ENCODE measurements around the gene DUSP14.

Gene DUSP14

DNA sequence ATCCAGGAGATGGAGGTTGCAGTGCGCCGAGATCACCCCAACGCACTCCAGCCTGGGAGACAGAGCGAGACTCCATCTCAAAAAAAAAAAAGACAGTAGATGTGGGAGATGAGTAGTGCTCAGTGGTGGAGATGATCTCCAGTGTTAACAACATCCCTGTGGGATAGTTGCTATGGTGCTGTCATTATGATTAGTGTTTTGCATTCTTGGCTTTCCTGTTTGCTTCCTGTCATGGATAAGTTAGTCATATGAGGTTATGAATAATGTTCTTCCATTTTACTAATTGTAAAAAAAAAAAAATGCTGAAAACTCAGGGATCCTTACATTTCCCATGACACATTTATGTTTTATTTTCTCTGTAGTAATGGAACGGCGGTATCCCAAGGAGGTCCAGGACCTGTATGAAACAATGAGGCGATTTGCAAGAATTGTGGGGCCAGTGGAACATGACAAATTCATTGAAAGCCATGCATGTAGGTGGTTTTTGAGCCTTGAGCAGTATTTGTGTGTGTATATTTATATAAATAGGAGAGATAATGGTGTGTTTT lies 24.5 kb upstream of the DUSP14 start:
- TF ChIP-seq, protein P1, sequence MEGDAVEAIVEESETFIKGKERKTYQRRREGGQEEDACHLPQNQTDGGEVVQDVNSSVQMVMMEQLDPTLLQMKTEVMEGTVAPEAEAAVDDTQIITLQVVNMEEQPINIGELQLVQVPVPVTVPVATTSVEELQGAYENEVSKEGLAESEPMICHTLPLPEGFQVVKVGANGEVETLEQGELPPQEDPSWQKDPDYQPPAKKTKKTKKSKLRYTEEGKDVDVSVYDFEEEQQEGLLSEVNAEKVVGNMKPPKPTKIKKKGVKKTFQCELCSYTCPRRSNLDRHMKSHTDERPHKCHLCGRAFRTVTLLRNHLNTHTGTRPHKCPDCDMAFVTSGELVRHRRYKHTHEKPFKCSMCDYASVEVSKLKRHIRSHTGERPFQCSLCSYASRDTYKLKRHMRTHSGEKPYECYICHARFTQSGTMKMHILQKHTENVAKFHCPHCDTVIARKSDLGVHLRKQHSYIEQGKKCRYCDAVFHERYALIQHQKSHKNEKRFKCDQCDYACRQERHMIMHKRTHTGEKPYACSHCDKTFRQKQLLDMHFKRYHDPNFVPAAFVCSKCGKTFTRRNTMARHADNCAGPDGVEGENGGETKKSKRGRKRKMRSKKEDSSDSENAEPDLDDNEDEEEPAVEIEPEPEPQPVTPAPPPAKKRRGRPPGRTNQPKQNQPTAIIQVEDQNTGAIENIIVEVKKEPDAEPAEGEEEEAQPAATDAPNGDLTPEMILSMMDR (IDR thresholded peaks at IDR 0.05), result no peak
- no peaks in the 10 kb centered on the region for H3K9me3 ChIP-seq
- DNase-seq, result no peak
- H3K27me3 ChIP-seq, result no peaks in the 10 kb centered on the region
- peaks cover 10 to 82% (median 69%) of the 10 kb centered on the region in 3 donors for H3K36me3 ChIP-seq
- intact Hi-C loops (cut with DNase I; ENCODE audit: low total_unique reads), result no loop called here
- H3K4me1 ChIP-seq, result no peaks in the 10 kb centered on the region
- no peak overlapping the region for H3K4me3 ChIP-seq
- no peak overlapping the region for H3K27ac ChIP-seq

DNA sequence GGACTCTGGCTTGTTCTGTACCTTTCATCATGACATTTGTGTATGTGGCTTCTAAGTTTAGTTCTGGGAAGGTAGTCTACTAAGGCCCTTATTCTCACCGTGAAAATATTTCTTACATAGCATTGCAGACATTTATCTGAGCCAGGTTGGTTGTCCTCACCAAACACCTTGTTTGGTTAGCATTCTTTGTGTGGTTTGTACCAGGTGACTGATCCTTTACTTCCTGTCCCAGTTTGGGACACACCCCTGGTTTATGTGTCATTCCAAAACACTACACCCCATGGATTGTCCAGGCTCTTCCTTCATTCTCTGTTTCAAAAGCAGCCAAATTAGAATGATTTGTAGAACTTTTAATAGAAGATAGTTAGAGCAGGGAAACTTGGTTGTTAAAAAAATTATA lies 23.2 kb upstream of the DUSP14 start:
- Histone ChIP-seq H3K27ac (no peak overlapping the region), H3K36me3 (peaks cover 21 to 85% (median 79%) of the 10 kb centered on the region in 3 donors), H3K4me3 (no peak overlapping the region), H3K4me1 (no peaks in the 10 kb centered on the region), H3K27me3 (no peaks in the 10 kb centered on the region), H3K9me3 (no peaks in the 10 kb centered on the region)
- no peak for DNase-seq
- TF ChIP-seq, protein P1 (IDR thresholded peaks at IDR 0.05), result no peak
- intact Hi-C loops (cut with DNase I; ENCODE audit: low total_unique reads), result no loop called here

DNA sequence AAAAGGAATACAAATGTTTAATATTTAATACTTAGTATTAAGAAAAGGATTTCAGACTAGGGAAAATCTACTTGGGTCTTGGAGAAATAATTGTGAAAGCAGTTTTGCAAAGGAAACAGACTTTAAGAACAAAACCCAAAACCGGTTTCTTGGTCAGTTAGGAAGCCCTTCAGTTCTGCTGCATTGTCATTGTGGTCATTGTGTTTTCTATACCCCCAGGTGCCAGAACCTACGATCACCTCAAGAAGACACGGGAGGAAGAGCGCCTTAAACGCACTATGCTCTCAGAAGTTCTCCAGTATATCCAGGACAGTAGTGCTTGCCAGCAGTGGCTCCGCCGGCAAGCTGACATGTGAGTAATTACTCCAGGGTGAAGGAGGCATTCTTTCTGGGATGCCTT lies 19.5 kb upstream of the DUSP14 start:
- no peaks in the 10 kb centered on the region for H3K4me1 ChIP-seq
- H3K27ac ChIP-seq, result no peak overlapping the region
- H3K27me3 ChIP-seq, result no peaks in the 10 kb centered on the region
- DNase-seq, result no peak
- H3K9me3 ChIP-seq, result no peaks in the 10 kb centered on the region
- TF ChIP-seq, protein P1 (IDR thresholded peaks at IDR 0.05), result no peak
- peaks cover 53 to 97% (median 94%) of the 10 kb centered on the region in 3 donors for H3K36me3 ChIP-seq
- no peak overlapping the region for H3K4me3 ChIP-seq
- intact Hi-C loops (cut with DNase I; ENCODE audit: low total_unique reads), result no loop called here

DNA sequence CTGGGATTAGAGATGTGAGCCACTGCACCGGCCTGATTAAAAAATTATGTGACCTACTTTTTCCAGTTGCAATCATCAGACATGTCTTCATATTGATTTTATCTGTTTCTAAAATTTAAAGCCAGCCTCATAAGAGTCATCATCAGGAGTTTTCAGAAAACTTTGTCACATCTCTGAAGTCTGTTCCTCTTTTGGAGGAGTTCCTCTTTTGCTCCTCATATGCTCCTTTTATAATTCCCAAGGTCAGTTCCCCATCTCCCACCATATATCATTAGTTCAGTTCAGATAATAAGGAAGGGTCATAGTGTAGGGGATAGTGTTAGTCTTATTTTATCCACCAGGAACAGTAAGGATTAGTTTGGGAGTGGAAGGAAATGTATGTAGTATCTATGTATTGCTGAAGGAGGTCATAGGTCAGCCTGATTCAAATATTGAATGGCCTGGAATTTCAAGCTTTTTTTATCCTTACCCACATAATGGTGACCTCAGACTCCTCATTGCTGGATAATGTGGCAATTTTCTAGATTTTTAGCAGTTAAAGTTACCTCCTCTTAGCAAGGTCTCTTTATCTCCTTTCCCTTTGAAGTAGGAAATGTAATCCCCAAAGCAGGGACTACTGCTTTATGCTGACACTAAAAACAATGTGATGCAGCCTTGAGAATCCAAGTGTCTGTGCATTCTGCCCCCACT lies 13.8 kb upstream of the DUSP14 start:
- Histone ChIP-seq H3K4me3 (no peak overlapping the region), H3K27me3 (no peaks in the 10 kb centered on the region), H3K36me3 (peaks cover 67 to 92% (median 87%) of the 10 kb centered on the region in 3 donors), H3K9me3 (no peaks in the 10 kb centered on the region), H3K4me1 (peaks cover 0 to 6% (median 0%) of the 10 kb centered on the region in 4 donors), H3K27ac (no peak overlapping the region)
- DNase-seq, result no peak
- TF ChIP-seq, protein P1 (IDR thresholded peaks at IDR 0.05), result no peak
- intact Hi-C loops (cut with DNase I; ENCODE audit: low total_unique reads), result no loop called here

DNA sequence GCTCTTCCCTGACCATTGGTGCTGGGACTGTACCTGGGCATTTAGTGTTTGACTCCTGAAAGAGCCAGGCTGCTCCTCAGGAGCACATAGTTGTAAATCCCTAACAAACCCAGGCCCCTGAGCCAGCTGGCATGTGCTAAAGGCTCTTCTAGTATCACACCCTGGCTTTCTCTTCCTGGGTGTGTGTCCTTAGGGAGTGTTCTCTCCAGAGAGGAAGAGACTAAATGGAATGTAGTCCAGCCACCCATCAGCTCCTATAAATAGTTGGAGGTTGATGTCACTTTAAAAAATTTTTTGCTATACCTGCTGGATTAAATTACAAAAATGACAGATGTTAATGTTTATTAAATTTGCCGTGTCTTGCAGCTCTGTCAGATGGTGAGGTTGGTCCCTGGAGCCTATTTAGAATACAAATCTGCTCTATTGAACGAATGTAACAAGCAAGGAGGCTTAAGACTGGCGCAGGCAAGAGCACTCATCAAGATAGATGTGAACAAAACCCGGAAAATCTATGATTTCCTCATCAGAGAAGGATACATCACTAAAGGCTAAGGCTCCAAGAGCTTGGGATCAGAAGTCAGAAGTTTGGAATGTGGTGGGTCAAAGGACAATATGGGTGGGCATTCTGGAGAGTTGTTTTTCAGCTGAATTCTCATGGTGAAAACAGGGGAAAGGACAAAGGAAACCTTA lies 13.1 kb upstream of the DUSP14 start:
- Histone ChIP-seq H3K4me1 (peaks cover 0 to 6% (median 0%) of the 10 kb centered on the region in 4 donors), H3K36me3 (peaks cover 62 to 85% (median 80%) of the 10 kb centered on the region in 3 donors), H3K27ac (no peak overlapping the region), H3K9me3 (no peaks in the 10 kb centered on the region), H3K4me3 (no peak overlapping the region), H3K27me3 (no peaks in the 10 kb centered on the region)
- TF ChIP-seq, protein P1 (IDR thresholded peaks at IDR 0.05), result no peak
- no peak for DNase-seq
- intact Hi-C loops (cut with DNase I; ENCODE audit: low total_unique reads), result no loop called here
